OCI-LY1 (cell line): ENCODE measurements around the gene ADSL.

Source experiments
- CTCF ChIP-seq: fragments of 200-600 bp; sonication (generic), shearing (Covaris generic); IDR thresholded peaks from 2 replicates; pipeline ENCODE4 v1.5.1; 2017; ENCODE audit warnings: mild to moderate bottlenecking, antibody characterized with exemption, low read length, moderate library complexity, mixed read lengths
- EZH2 ChIP-seq: fragments of 200-600 bp; sonication (generic), shearing (Covaris generic); IDR thresholded peaks from 2 replicates; pipeline ENCODE4 v1.8.0; 2017; ENCODE audit warnings: borderline replicate concordance, mixed run types, mild to moderate bottlenecking, antibody characterized with exemption, low read length, moderate library complexity, mixed read lengths

- no peak for TF ChIP-seq CTCF
- TF ChIP-seq EZH2, result no peak
Measured at GRCh38 chr22:40323681-40324171, 22.6 kb upstream of the ADSL start.
